Calu3 (cell line): Measurements from ENCODE around the gene CST8. TPM values are rescaled to one million over a fixed set of nuclear protein-coding genes. Genes with fewer than 3 reads are reported as not detected.

Experiments
- BruUV-seq: library from RNA; stranded (reverse); fragments of 400-500 nt; replicated peaks from 2 replicates; lab custom pipeline; 2021; lab: Mats Ljungman, UMichigan
- CTCF ChIA-PET: fragments of 300-600 bp; sonication (Branson Sonifier 250); formaldehyde crosslinking; loops from one replicate; lab custom pipeline; 2022; ENCODE audit warnings: antibody characterized with exemption; lab: Charles Lee
- DNase-seq: peaks from one replicate; pipeline ENCODE4 v3.0.0; 2022
- H3K27ac Mint-ChIP-seq: one replicate; pipeline ENCODE4 v1.8.0; 2022; ENCODE audit warnings: mixed read lengths; ENCODE audit not compliant: unreplicated experiment
- H3K27me3 Mint-ChIP-seq: one replicate; pipeline ENCODE4 v1.8.0; 2022; ENCODE audit warnings: mixed read lengths; ENCODE audit not compliant: unreplicated experiment
- H3K36me3 Mint-ChIP-seq: one replicate; pipeline ENCODE4 v1.8.0; 2022; ENCODE audit warnings: mild to moderate bottlenecking, moderate library complexity, mixed read lengths; ENCODE audit not compliant: insufficient read depth, unreplicated experiment
- H3K4me1 Mint-ChIP-seq: one replicate; pipeline ENCODE4 v1.8.0; 2022; ENCODE audit warnings: mild to moderate bottlenecking, low read depth, mixed read lengths; ENCODE audit not compliant: unreplicated experiment
- H3K4me3 Mint-ChIP-seq: one replicate; pipeline ENCODE4 v1.8.0; 2022; ENCODE audit warnings: mild to moderate bottlenecking, low read depth, moderate library complexity, mixed read lengths; ENCODE audit not compliant: unreplicated experiment
- H3K9me3 Mint-ChIP-seq: one replicate; pipeline ENCODE4 v1.8.0; 2022; ENCODE audit warnings: low read depth, mixed read lengths; ENCODE audit not compliant: unreplicated experiment
- CTCF ChIP-seq: fragments of 200-600 bp; IDR thresholded peaks from one replicate; pipeline ENCODE4 v1.8.0; 2022; ENCODE audit warnings: antibody characterized with exemption; ENCODE audit not compliant: unreplicated experiment
- intact Hi-C: fragments of 100-400 bp; cut with micrococcal nuclease; formaldehyde crosslinking; loops from one replicate; pipeline ENCODE4 v1.10.0; 2022; ENCODE audit not compliant: unreplicated experiment
- total RNA-seq: library from RNA; stranded (reverse); gene quantifications from 2 replicates; pipeline ENCODE4 v1.2.3, GENCODE V29; 2022

CST8 gene
- total RNA-seq, 1 experiment from 2014 or later, result not detected

- Mint-ChIP-seq H3K36me3 (no peaks in the 10 kb centered on the region), H3K27ac (no peak overlapping the region), H3K4me3 (no peak overlapping the region), H3K27me3 (no peaks in the 10 kb centered on the region), H3K4me1 (no peaks in the 10 kb centered on the region), H3K9me3 (no peaks in the 10 kb centered on the region)
- no peak for DNase-seq
- no TSS peak for BruUV-seq
- no peak for TF ChIP-seq CTCF
- intact Hi-C loops, result no loop called here
- CTCF ChIA-PET, result no interaction called here
Observed at GRCh38 chr20:23476015-23476754, 14.7 kb upstream of the CST8 start.

GRCh38 chr20:23477223-23477622, 13.7 kb upstream of the CST8 start:
- no peaks in the 10 kb centered on the region for H3K9me3 Mint-ChIP-seq
- intact Hi-C loops, result no loop called here
- no peak for DNase-seq
- no peak for TF ChIP-seq CTCF
- BruUV-seq, result no TSS peak
- no peaks in the 10 kb centered on the region for H3K36me3 Mint-ChIP-seq
- no peaks in the 10 kb centered on the region for H3K27me3 Mint-ChIP-seq
- H3K4me3 Mint-ChIP-seq, result no peak overlapping the region
- CTCF ChIA-PET, result no interaction called here
- no peak overlapping the region for H3K27ac Mint-ChIP-seq
- H3K4me1 Mint-ChIP-seq, result no peaks in the 10 kb centered on the region

GRCh38 chr20:23479043-23479442, 11.9 kb upstream of the CST8 start:
- H3K4me3 Mint-ChIP-seq, result no peak overlapping the region
- no peak overlapping the region for H3K27ac Mint-ChIP-seq
- intact Hi-C loops, result no loop called here

DNA sequence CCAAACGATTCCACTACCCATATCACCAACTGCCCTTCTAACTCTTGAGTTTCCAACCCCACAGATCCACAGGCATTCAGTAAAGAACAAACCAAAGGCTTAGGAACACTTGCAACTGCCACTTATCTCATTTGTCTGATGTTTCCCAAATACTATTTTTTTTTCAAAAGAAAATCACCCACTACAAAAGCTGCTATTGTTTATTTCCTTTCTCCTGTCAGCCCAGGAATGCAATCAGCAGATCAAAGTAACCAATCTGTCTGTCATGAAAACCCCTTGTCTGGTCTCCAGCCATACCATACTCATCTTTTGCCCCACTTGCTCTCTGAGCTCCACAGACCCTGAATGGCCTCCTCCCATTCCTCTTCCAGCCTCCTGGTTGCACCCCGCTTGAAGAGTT, 8.8 kb upstream of the CST8 start:
- Mint-ChIP-seq H3K9me3 (no peaks in the 10 kb centered on the region), H3K4me3 (no peak overlapping the region), H3K36me3 (no peaks in the 10 kb centered on the region), H3K4me1 (no peaks in the 10 kb centered on the region), H3K27me3 (no peaks in the 10 kb centered on the region), H3K27ac (no peak overlapping the region)
- no peak for DNase-seq
- no peak for TF ChIP-seq CTCF
- CTCF ChIA-PET, result no interaction called here
- intact Hi-C loops, result no loop called here
- BruUV-seq, result no TSS peak

More at GRCh38 chr20:23479043-23479442, 11.9 kb upstream of the CST8 start:
- H3K9me3 Mint-ChIP-seq, result no peaks in the 10 kb centered on the region
- DNase-seq, result no peak
- TF ChIP-seq CTCF, result no peak
- no TSS peak for BruUV-seq
- H3K4me1 Mint-ChIP-seq, result no peaks in the 10 kb centered on the region
- no peaks in the 10 kb centered on the region for H3K27me3 Mint-ChIP-seq
- H3K36me3 Mint-ChIP-seq, result no peaks in the 10 kb centered on the region
- CTCF ChIA-PET, result no interaction called here
